Islet of Langerhans (tissue), 1 donor: ENCODE data around the gene MYBPC2.
"Not testable (repeated sequence)": the region's sequence is repeated elsewhere in the genome, so short reads cannot be mapped to it uniquely, and the experiment has no call there.

ENCODE experiments used
- FAIRE-seq: peaks from one replicate; lab custom pipeline; 2011; peaks lifted over from hg19 to GRCh38; lab: Jason Lieb, UNC

Gene MYBPC2

DNA sequence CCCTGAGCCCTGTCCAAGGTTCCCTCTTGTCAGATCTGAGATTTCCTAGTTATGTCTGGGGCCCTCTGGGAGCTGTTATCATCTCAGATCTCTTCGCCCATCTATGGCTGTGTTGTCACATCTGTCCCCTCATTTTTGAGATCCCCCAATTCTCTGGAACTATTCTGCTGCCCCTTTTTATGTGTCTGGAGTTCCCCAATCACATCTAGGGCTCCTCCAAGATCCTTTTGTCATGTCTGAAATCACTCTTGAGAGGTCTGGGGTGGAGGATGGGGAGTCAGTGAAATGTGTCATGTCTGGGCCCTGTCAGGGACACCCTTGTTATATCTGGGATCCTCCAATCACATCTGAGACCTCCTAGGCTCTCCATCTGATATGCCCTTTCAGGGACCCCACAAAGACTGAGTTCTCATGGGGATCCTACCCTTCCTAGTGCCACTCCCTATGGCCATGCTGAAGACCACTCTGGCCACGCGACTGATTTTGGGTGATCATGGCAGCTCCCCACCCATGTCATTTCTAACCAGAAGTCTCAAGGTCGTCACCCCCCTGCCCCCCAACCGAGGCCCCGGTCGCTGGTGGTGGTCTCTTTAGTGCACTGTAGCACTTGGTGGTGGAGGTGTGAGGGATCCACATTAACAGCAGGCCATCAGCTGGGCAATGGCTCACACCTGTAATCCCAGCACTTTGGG is 3.8 kb upstream of the MYBPC2 start:
- no peak for FAIRE-seq

GRCh38 chr19:50430888-50431342 is 1.8 kb upstream of the MYBPC2 start:
- FAIRE-seq, result no peak

- no peak for FAIRE-seq
Observed at GRCh38 chr19:50431343-50432220, 1.1 kb upstream of the MYBPC2 start.

GRCh38 chr19:50433201-50434180 is 799 bp downstream of the MYBPC2 start:
- no peak for FAIRE-seq

DNA sequence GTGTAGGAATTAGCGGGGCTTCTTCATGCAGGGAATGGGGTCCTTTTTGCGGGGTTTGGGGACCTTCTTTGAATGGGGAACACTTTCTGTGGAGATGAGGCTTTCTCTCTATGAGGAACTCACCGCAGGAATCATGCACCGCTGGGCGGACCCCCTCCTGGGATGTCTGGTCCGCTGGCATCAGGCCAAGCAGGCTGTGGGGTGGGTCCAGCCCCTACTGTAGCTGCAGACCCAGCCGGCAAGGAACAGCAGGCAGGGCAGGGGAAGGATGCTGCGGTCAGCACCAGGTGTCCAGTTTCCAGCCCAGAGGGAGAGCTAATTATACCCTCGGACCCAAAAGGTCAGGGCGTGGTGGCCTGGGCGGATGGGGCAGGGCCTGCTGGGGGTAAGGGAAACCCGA is 1.8 kb downstream of the MYBPC2 start:
- no peak for FAIRE-seq

DNA sequence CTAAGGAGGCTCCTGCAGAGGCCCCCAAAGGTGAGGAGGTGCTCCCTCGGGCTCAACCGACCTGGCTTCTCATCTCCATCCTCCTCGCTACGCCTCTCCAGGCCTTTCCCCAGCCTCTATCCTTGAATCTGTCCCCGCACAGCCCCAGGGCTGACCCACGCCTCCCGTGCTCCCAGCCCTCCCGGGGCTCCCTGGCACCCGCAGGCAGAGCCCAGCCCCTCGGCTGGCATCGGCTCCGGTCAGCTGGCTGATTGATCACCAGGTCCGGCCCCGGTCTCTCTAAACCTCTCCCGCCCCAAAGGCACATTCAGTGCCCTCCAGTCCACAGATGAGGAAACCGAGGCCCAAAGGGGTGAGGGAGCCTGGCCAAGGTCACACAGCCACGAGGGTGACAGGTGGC is 2.5 kb downstream of the MYBPC2 start:
- FAIRE-seq, result no peak

DNA sequence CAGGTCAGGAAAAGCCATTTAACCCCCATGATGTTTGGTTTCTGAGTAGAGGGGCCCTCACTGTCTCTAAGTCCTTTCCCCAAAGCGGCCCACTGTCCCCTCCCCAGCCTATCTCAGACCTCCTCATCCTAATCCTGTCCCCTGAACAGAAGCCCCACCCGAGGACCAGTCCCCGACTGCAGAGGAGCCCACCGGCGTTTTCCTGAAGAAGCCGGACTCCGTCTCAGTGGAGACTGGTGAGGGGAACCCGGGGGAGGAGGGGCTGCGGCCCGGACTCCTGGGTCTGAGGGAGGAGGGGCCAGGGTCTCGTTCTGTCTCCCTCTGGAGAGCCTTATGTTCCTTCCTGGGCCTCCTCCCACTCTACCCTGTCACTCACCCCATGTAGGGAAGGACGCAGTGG is 2.9 kb downstream of the MYBPC2 start:
- no peak for FAIRE-seq

- no peak for FAIRE-seq
Observed at GRCh38 chr19:50437862-50438449, 5.3 kb downstream of the MYBPC2 start.

- FAIRE-seq, result not testable (repeated sequence)
Observed at GRCh38 chr19:50439130-50439529, 6.4 kb downstream of the MYBPC2 start.

GRCh38 chr19:50444059-50444458 is 11.4 kb downstream of the MYBPC2 start:
- FAIRE-seq, result no peak

- no peak for FAIRE-seq
Observed at GRCh38 chr19:50447053-50447452, 14.4 kb downstream of the MYBPC2 start.

DNA sequence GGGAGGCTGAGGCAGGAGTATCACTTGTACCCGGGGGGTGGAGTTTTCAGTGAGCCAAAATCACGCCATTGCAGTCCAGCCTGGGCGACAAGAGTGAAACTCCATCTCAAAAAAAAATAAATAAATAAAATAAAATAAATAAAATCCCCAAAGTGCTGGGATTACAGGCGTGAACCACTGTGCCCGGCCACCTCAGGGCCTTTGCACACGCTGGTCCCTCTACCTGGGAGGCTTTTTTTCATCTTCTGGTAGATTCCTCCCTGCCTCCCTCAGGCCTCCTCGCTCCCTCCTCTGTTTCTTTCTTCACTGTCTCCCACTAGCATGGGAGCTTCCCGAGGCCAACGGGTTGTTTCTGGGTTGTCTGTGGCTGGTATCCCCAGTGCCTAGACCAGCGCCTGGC is 15.1 kb downstream of the MYBPC2 start:
- FAIRE-seq, result no peak

DNA sequence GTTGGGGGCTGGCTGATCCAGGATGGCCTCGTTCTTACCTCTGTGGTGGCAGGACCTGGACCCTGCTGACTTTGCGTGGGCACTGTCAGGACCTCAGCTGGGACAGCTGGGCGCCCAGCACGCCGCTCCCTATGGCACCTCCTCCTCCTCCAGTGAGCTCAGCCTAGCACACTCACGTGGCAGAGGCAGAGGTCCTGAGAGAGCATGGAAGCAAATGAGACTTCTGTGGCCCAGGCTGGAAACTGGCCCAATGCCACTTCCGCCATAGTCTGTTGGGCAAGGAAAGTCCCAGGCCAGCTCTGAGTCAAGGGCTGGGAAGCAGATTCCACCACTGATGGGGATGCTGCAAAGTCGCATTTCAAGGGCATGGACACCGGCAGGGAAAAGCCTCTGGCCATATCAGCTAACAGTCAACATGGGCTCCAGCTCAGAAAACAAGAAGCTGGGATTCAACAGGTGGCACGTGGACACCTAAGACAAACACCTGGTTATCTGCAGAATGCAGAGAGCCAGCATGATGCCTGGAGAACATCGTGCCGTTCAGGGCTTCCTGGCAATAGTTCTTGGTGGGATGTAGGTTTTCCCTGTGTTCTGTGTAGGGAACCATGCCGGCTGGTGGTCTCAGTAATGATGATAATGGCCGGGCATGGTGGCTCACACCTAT is 16.7 kb downstream of the MYBPC2 start:
- FAIRE-seq, result no peak

DNA sequence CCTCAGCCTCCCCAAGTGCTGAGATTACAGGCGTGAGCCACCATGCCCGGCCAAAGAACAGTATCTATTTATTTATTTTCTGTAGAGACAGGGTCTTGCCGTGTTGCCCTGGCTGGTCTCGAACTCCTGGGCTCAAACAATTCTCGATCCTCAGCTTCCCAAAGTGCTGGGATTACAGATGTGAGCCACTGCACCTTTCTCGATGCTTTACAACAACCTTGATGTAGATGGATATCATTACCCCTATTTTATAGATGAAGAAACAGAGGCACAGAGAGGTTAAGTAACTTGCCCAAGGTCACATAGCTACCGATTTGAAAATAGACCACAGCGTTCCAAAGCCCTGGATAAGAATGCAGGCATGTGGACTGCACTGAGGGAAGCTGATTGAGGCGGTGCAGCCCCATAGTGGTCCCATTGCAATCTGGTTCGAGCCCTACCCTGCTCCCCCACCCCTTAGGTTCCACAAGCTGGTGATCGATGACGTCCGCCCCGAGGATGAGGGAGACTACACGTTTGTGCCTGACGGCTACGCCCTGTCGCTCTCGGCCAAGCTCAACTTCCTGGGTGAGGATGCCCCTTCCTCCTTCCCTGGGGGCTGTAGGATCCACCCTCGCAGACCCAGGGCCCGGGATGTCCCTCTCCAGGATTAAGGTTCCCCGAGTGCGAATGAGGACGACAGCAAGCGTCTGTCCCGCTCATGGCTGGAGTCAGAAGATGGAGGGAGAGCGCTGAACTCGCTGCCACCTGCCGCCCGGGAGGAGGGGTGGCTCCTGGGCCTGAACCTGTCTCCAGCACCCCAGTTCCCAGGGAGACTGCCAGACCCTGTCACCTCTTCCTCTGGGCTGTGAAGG is 17.9 kb downstream of the MYBPC2 start:
- no peak for FAIRE-seq

DNA sequence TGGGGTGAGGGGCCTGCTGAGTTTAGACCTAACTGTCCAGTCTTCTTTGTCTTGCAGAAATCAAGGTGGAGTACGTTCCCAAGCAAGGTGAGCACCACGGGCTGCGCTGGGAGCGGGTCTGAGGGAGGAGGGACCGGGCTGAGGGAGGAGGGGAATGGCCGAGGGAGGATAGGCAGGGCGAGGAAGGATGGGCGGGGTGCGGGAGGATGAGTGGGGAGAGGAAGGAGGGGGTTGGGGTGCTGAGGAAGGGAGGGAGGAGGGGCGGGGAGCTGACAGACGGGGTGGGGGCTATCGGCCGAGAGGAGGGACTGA is 18.5 kb downstream of the MYBPC2 start:
- no peak for FAIRE-seq

- no peak for FAIRE-seq
Observed at GRCh38 chr19:50453243-50453642, 20.6 kb downstream of the MYBPC2 start.

DNA sequence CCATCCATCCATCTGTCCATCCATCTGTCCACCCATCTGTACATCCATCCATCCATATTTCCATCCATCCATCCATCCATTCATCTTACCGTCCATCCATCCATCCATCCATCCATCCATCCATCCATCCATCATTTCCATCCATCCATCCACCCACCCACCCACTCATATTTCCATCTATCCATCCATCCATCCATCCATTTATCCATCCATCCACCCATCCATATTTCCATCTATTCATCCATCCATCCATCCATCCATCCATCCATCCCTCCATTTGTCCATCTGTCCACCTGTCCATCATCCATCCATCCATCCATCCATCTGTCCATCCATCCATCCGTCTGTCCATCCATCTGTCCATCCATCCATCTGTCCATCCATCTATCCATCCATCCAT is 23.3 kb downstream of the MYBPC2 start:
- no peak for FAIRE-seq

GRCh38 chr19:50457300-50457699 is 24.6 kb downstream of the MYBPC2 start:
- FAIRE-seq, result no peak

GRCh38 chr19:50458396-50459066 is 25.8 kb downstream of the MYBPC2 start:
- FAIRE-seq, result no peak

- no peak for FAIRE-seq
Observed at GRCh38 chr19:50459067-50459456, 26.4 kb downstream of the MYBPC2 start.
